Measurements from ENCODE around the gene EPG5. TPM values are rescaled to one million over a fixed set of nuclear protein-coding genes. Genes with fewer than 3 reads are reported as not detected.

EPG5 gene
- total and polyA plus RNA-seq, 9 of the 15 experiments (the other 6 are each of a cell fraction or from before 2014, with no cell fraction given) = 1.3 to 10.7 (median 5.2) TPM

GRCh38 chr18:45806226-45806625 lies 160.9 kb downstream of the EPG5 start (continued):
- TF ChIP-seq ZSCAN32 (CRISPR knock-in tag; IDR thresholded peaks at IDR 0.05) = no peak
- no peak for TF ChIP-seq ZNF586 (CRISPR knock-in tag; conservative IDR thresholded peaks at IDR 0.05)
- no peak for TF ChIP-seq KLF1 (tag; IDR thresholded peaks at IDR 0.05)
- TF ChIP-seq PREB (CRISPR knock-in tag; IDR thresholded peaks at IDR 0.05) = no peak
- TF ChIP-seq CREB1 (IDR thresholded peaks at IDR 0.05) = no peak
- TF ChIP-seq CREB1 (CRISPR knock-in tag; IDR thresholded peaks at IDR 0.05) = no peak
- peak; percentile 36; the same call in 1 of the 2 replicates for TF ChIP-seq FOSL1 (tag; conservative IDR thresholded peaks at IDR 0.05)
- TF ChIP-seq ZNF551 (CRISPR knock-in tag; IDR thresholded peaks at IDR 0.05) = no peak
- TF ChIP-seq ATF3 (IDR thresholded peaks at IDR 0.05) = peak; percentile 23; the same call in 1 of the 2 replicates
- no peak for TF ChIP-seq ATF3 (CRISPR knock-in tag; conservative IDR thresholded peaks at IDR 0.05)
- no peak for TF ChIP-seq ZNF77 (CRISPR knock-in tag; IDR thresholded peaks at IDR 0.05)
- no peak for TF ChIP-seq USF1 (CRISPR knock-in tag; IDR thresholded peaks at IDR 0.05)
